Neural cell (in vitro differentiated cells): ENCODE data around the gene LRRC37A3. TPM values are rescaled to one million over a fixed set of nuclear protein-coding genes. Genes with fewer than 3 reads are reported as not detected.
"Not testable (repeated sequence)": the region's sequence is repeated elsewhere in the genome, so short reads cannot be mapped to it uniquely, and the experiment has no call there.

Experiments
- H2AFZ ChIP-seq: fragments of 200-600, 300-800 bp; sonication (generic), shearing (Covaris generic); 2 replicates; pipeline ENCODE4 v1.6.0; 2014; ENCODE audit warnings: low read depth, mild to moderate bottlenecking, antibody characterized with exemption, low read length, moderate library complexity
- H3F3A ChIP-seq: fragments of 200-600 bp; shearing (Covaris generic); 2 replicates; pipeline ENCODE4 v1.6.1; 2016; ENCODE audit warnings: mild to moderate bottlenecking, moderate library complexity, mixed read lengths, antibody characterized with exemption, low read length; ENCODE audit not compliant: insufficient read depth, poor library complexity, severe bottlenecking
- H3K27ac ChIP-seq: fragments of 200-600, 300-800 bp; sonication (generic), shearing (Covaris generic); 2 replicates; pipeline ENCODE4 v1.5.1; 2014; ENCODE audit warnings: mild to moderate bottlenecking, low read length, moderate library complexity
- H3K27me3 ChIP-seq: fragments of 300-800, 200-600 bp; sonication (generic), shearing (Covaris generic); 2 replicates; pipeline ENCODE4 v1.6.0; 2014; ENCODE audit warnings: mild to moderate bottlenecking, low read depth, low read length, moderate library complexity; ENCODE audit not compliant: insufficient read depth
- H3K36me3 ChIP-seq: fragments of 300-800, 200-600 bp; sonication (generic), shearing (Covaris generic); 2 replicates; pipeline ENCODE4 v1.5.1; 2014; ENCODE audit warnings: mild to moderate bottlenecking, antibody characterized with exemption, low read length, moderate library complexity; ENCODE audit not compliant: insufficient read depth
- H3K4me2 ChIP-seq: fragments of 300-800, 200-600 bp; sonication (generic), shearing (Covaris generic); 2 replicates; pipeline ENCODE4 v1.6.0; 2014; ENCODE audit warnings: mild to moderate bottlenecking, low read length
- H3K4me3 ChIP-seq: fragments of 300-800, 200-600 bp; sonication (generic), shearing (Covaris generic); 2 replicates; pipeline ENCODE4 v1.5.1; 2014; ENCODE audit warnings: mild to moderate bottlenecking, low read length, moderate library complexity
- H3K79me2 ChIP-seq: fragments of 200-600 bp; shearing (Covaris generic); replicated peaks from 2 replicates; pipeline ENCODE4 v1.6.0; 2014; ENCODE audit warnings: mild to moderate bottlenecking, low read length, moderate library complexity; ENCODE audit not compliant: insufficient read depth
- H3K9ac ChIP-seq: fragments of 300-800, 200-600 bp; sonication (generic), shearing (Covaris generic); 2 replicates; pipeline ENCODE4 v1.6.1; 2016; ENCODE audit warnings: mild to moderate bottlenecking, low read length, mixed read lengths
- H3K9me2 ChIP-seq: fragments of 200-600 bp; shearing (Covaris generic); 2 replicates; pipeline ENCODE4 v1.6.1; 2016; ENCODE audit warnings: mild to moderate bottlenecking, low read length, mixed read lengths; ENCODE audit not compliant: insufficient read depth
- H3K9me3 ChIP-seq: fragments of 200-600, 300-800 bp; sonication (generic), shearing (Covaris generic); 2 replicates; pipeline ENCODE4 v1.6.1; 2016; ENCODE audit warnings: mild to moderate bottlenecking, mixed run types, low read length, moderate library complexity, mixed read lengths
- H4K20me1 ChIP-seq: fragments of 200-600 bp; shearing (Covaris generic); 2 replicates; pipeline ENCODE4 v1.6.1; 2016; ENCODE audit warnings: mild to moderate bottlenecking, mixed run types; ENCODE audit not compliant: insufficient read depth
- CTCF ChIP-seq: fragments of 450-650 bp; IDR thresholded peaks from 2 replicates; pipeline ENCODE4 v1.5.1; 2014; ENCODE audit warnings: antibody characterized with exemption, mild to moderate bottlenecking, moderate library complexity; ENCODE audit not compliant: poor library complexity, severe bottlenecking
- EP300 ChIP-seq: fragments of 450-650 bp; conservative IDR thresholded peaks from 2 replicates; pipeline ENCODE4 v1.6.1; 2014; ENCODE audit warnings: antibody characterized with exemption, mild to moderate bottlenecking, moderate library complexity; ENCODE audit not compliant: poor library complexity, severe bottlenecking
- EZH2 ChIP-seq: fragments of 200-600, 300-800 bp; shearing (Covaris generic), sonication (generic); IDR thresholded peaks from 2 replicates; pipeline ENCODE4 v1.6.1; 2014; ENCODE audit warnings: antibody characterized with exemption, low read length, borderline replicate concordance, mild to moderate bottlenecking; ENCODE audit not compliant: insufficient read depth, poor library complexity, severe bottlenecking
- MXI1 ChIP-seq: fragments of 450-650 bp; conservative IDR thresholded peaks from 2 replicates; pipeline ENCODE4 v1.6.1; 2014; ENCODE audit warnings: antibody characterized with exemption, mild to moderate bottlenecking; ENCODE audit not compliant: poor library complexity, severe bottlenecking
- POLR2AphosphoS5 ChIP-seq: IDR thresholded peaks from 2 replicates; pipeline ENCODE4 v1.6.1; 2012
- RAD21 ChIP-seq: fragments of 450-650 bp; conservative IDR thresholded peaks from 2 replicates; pipeline ENCODE4 v1.6.1; 2014; ENCODE audit warnings: antibody characterized with exemption, mild to moderate bottlenecking, moderate library complexity
- SMC3 ChIP-seq: fragments of 450-650 bp; conservative IDR thresholded peaks from 2 replicates; pipeline ENCODE4 v1.6.1; 2014; ENCODE audit warnings: antibody characterized with exemption, mild to moderate bottlenecking, moderate library complexity; ENCODE audit not compliant: poor library complexity
- TAF1 ChIP-seq: IDR thresholded peaks from 2 replicates; pipeline ENCODE4 v1.6.1; 2012; ENCODE audit warnings: low read depth
- polyA plus RNA-seq: library from polyadenylated mRNA; depleted of rRNA; stranded (reverse); fragments of >200 nt; gene quantifications from 2 replicates; pipeline ENCODE4 v1.2.3, GENCODE V29; 2014
- TF ChIP-seq, protein P1 (sequence below): IDR thresholded peaks from 2 replicates; pipeline ENCODE4 v1.6.1; 2012; ENCODE audit warnings: borderline replicate concordance

Gene LRRC37A3
- polyA plus RNA-seq, 1 donor from 2014 or later: 5.3 TPM

DNA sequence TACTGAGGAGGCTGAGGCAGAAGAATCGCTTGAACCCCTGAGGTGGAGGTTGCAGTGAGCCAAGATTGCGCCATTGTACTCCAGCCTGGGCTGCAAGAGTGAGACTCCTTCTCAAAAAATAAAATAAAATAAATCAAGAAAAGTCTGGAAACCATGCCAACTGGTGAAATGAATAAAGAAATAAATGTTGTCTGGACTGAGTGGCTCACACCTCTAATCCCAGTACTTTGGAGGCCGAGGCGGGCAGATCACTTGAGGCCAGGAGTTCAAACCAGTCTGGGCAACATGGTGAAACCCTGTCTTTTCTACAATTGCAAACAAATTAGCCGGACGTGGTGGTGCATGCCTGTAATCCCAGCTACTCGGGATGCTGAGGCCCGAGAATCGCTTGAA lies 744 bp upstream of the LRRC37A3 start:
- no peaks in the 10 kb centered on the region for H3F3A ChIP-seq
- no peaks in the 10 kb centered on the region for H3K36me3 ChIP-seq
- H3K9ac ChIP-seq: no peak overlapping the region
- TF ChIP-seq, protein P1, sequence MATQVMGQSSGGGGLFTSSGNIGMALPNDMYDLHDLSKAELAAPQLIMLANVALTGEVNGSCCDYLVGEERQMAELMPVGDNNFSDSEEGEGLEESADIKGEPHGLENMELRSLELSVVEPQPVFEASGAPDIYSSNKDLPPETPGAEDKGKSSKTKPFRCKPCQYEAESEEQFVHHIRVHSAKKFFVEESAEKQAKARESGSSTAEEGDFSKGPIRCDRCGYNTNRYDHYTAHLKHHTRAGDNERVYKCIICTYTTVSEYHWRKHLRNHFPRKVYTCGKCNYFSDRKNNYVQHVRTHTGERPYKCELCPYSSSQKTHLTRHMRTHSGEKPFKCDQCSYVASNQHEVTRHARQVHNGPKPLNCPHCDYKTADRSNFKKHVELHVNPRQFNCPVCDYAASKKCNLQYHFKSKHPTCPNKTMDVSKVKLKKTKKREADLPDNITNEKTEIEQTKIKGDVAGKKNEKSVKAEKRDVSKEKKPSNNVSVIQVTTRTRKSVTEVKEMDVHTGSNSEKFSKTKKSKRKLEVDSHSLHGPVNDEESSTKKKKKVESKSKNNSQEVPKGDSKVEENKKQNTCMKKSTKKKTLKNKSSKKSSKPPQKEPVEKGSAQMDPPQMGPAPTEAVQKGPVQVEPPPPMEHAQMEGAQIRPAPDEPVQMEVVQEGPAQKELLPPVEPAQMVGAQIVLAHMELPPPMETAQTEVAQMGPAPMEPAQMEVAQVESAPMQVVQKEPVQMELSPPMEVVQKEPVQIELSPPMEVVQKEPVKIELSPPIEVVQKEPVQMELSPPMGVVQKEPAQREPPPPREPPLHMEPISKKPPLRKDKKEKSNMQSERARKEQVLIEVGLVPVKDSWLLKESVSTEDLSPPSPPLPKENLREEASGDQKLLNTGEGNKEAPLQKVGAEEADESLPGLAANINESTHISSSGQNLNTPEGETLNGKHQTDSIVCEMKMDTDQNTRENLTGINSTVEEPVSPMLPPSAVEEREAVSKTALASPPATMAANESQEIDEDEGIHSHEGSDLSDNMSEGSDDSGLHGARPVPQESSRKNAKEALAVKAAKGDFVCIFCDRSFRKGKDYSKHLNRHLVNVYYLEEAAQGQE: no peak
- TF ChIP-seq EP300: no peak
- TF ChIP-seq TAF1: no peak
- TF ChIP-seq EZH2: no peak
- no peak for TF ChIP-seq CTCF
- TF ChIP-seq SMC3: no peak
- TF ChIP-seq MXI1: no peak
- TF ChIP-seq RAD21: no peak
- no peak for TF ChIP-seq POLR2AphosphoS5
- no peak overlapping the region for H3K27ac ChIP-seq
- no peaks in the 10 kb centered on the region for H3K79me2 ChIP-seq
- peak overlapping the region; percentile 67 for H3K4me3 ChIP-seq
- no peaks in the 10 kb centered on the region for H3K9me3 ChIP-seq
- no peaks in the 10 kb centered on the region for H4K20me1 ChIP-seq
- H3K4me2 ChIP-seq: no peak overlapping the region
- H3K27me3 ChIP-seq: no peaks in the 10 kb centered on the region
- H3K9me2 ChIP-seq: no peaks in the 10 kb centered on the region
- no peak overlapping the region for H2AFZ ChIP-seq

DNA sequence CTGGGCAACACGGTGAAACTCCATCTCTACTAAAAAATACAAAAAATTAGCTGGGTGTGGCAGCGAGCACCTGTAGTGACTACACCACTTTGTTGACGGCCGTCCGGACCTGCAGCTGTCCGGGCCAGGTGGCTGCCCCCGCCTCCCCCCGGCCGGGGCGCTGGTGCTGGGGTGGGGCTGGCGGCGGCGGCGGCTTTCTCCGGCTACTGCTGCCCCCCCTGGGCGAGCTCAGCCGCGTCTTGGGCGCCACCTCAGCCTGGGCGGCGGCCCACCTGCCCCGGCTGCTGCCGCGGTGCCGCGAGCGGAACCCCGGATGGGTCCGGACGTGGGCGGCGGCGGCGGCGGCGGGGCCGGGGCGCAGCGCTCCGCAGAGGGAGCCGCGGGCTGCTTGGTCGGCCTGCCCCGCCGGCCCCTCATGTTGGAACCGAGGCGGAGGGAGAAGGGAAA lies 413 bp downstream of the LRRC37A3 start:
- not testable (repeated sequence) for H3K4me2 ChIP-seq, H3K9me3 ChIP-seq, H3K27me3 ChIP-seq, H3K9me2 ChIP-seq, H2AFZ ChIP-seq, H3K36me3 ChIP-seq, H3K79me2 ChIP-seq, H4K20me1 ChIP-seq, H3F3A ChIP-seq
- Histone ChIP-seq H3K27ac (peak overlapping the region; percentile 76), H3K4me3 (peak overlapping the region; percentile 67), H3K9ac (peak overlapping the region; percentile 76)

GRCh38 chr17:64917540-64917939 lies 1.7 kb downstream of the LRRC37A3 start:
- H2AFZ ChIP-seq, H3K4me3 ChIP-seq, H3K27me3 ChIP-seq, H3K79me2 ChIP-seq, H3K36me3 ChIP-seq, H4K20me1 ChIP-seq, H3F3A ChIP-seq, H3K4me2 ChIP-seq, H3K9me3 ChIP-seq, H3K9ac ChIP-seq, H3K27ac ChIP-seq, H3K9me2 ChIP-seq: not testable (repeated sequence)

- H3K79me2 ChIP-seq, H3K27me3 ChIP-seq, H3K4me3 ChIP-seq, H3K36me3 ChIP-seq, H3K9me2 ChIP-seq, H3K9ac ChIP-seq, H4K20me1 ChIP-seq, H2AFZ ChIP-seq, H3F3A ChIP-seq, H3K27ac ChIP-seq, H3K9me3 ChIP-seq, H3K4me2 ChIP-seq: not testable (repeated sequence)
Observed at GRCh38 chr17:64915244-64915643, 4.0 kb downstream of the LRRC37A3 start.

GRCh38 chr17:64910191-64910514 lies 9.1 kb downstream of the LRRC37A3 start:
- H3K4me2 ChIP-seq, H3K4me3 ChIP-seq, H3K27ac ChIP-seq, H3F3A ChIP-seq, H3K9me2 ChIP-seq, H3K27me3 ChIP-seq, H3K79me2 ChIP-seq, H3K9ac ChIP-seq, H3K36me3 ChIP-seq, H3K9me3 ChIP-seq, H2AFZ ChIP-seq, H4K20me1 ChIP-seq: not testable (repeated sequence)
